Endothelial cell of umbilical vein (primary cell): ENCODE data around the gene GRID1. TPM values are rescaled to one million over a fixed set of nuclear protein-coding genes. Genes with fewer than 3 reads are reported as not detected.
A peak's percentile ranks its signal among the peaks of the same experiment; 100 is the strongest.

Experiments used
- BruUV-seq: library from RNA; stranded (reverse); fragments of 400-500 nt; replicated peaks from 2 replicates; lab custom pipeline; 2021; lab: Mats Ljungman, UMichigan
- CTCF ChIA-PET: fragments of 300-600, 350-600 bp; sonication (Branson Sonifier 250); formaldehyde crosslinking; loops from one replicate; lab custom pipeline; 2021; ENCODE audit warnings: antibody characterized with exemption, inconsistent platforms; lab: Charles Lee
- POLR2A ChIA-PET: fragments of 300-600, 350-600 bp; sonication (Branson Sonifier 250); formaldehyde crosslinking; loops from one replicate; lab custom pipeline; 2021; ENCODE audit warnings: antibody characterized with exemption, inconsistent platforms; lab: Charles Lee
- DNase-seq: peaks from one replicate; pipeline ENCODE4 v3.0.0-alpha.2; 2011; ENCODE audit warnings: low read depth, low spot score
- FAIRE-seq: peaks from 2 replicates; lab custom pipeline; 2011; peaks lifted over from hg19 to GRCh38; lab: Jason Lieb, UNC
- H2AFZ ChIP-seq: 2 replicates; pipeline ENCODE4 v1.6.0; 2012; ENCODE audit warnings: low read depth, low read length, control low read depth, inconsistent platforms
- H3K27ac ChIP-seq: 2 replicates; pipeline ENCODE4 v1.5.1; 2011; ENCODE audit warnings: low read depth, mild to moderate bottlenecking, control low read depth, low read length, moderate library complexity; ENCODE audit not compliant: insufficient read depth
- H3K27me3 ChIP-seq, 2 experiments: 2 replicates each; pipeline versions ENCODE4 v1.6.0 to v1.6.1; 2011; ENCODE audit warnings: low read length in 2 of 2, mixed read lengths in 1 of 2; ENCODE audit not compliant: control insufficient read depth in 2 of 2, insufficient read depth in 2 of 2
- H3K36me3 ChIP-seq, 2 experiments: 2 replicates in 1 of 2; 3 replicates in 1 of 2; pipeline ENCODE4 v1.5.1; 2011; ENCODE audit warnings: low read length in 2 of 2, mild to moderate bottlenecking in 1 of 2, moderate library complexity in 1 of 2; ENCODE audit not compliant: control insufficient read depth in 2 of 2, insufficient read depth in 2 of 2; ENCODE audit errors: extremely low read depth in 1 of 2
- H3K4me1 ChIP-seq: 3 replicates; pipeline ENCODE4 v1.5.1; 2011; ENCODE audit warnings: mild to moderate bottlenecking, low read length; ENCODE audit not compliant: control insufficient read depth, insufficient read depth; ENCODE audit errors: extremely low read depth
- H3K4me2 ChIP-seq: 2 replicates; pipeline ENCODE4 v1.6.1; 2011; ENCODE audit warnings: low read length, control low read depth, mixed read lengths; ENCODE audit not compliant: insufficient read depth
- H3K4me3 ChIP-seq, 3 experiments: fragments of 200-600 bp in 1 of 3; sonication (generic), shearing (Covaris generic) in 1 of 3; replicated peaks in 1 of 3; 2 replicates each; pipeline ENCODE4 v1.5.1; 2011 to 2016; ENCODE audit warnings: control low read depth in 3 of 3, low read length in 3 of 3, mild to moderate bottlenecking in 2 of 3, inconsistent platforms in 1 of 3, low read depth in 1 of 3, moderate library complexity in 1 of 3; ENCODE audit not compliant: insufficient read depth in 1 of 3
- H3K79me2 ChIP-seq: 2 replicates; pipeline ENCODE4 v1.6.0; 2012; ENCODE audit warnings: low read length, inconsistent platforms; ENCODE audit not compliant: control insufficient read depth, insufficient read depth
- H3K9ac ChIP-seq: replicated peaks from 2 replicates; pipeline ENCODE3; 2011; ENCODE audit warnings: low read length, control low read depth; ENCODE audit not compliant: insufficient read depth; ENCODE audit errors: extremely low read depth
- H3K9me1 ChIP-seq: replicated peaks from 3 replicates; pipeline ENCODE4 v1.6.0; 2011; ENCODE audit warnings: mild to moderate bottlenecking, low read length; ENCODE audit not compliant: control insufficient read depth, insufficient read depth; ENCODE audit errors: extremely low read depth
- H3K9me3 ChIP-seq: replicated peaks from 2 replicates; pipeline ENCODE4 v1.5.1; 2012; ENCODE audit warnings: low read length, inconsistent platforms; ENCODE audit not compliant: control insufficient read depth, insufficient read depth
- H4K20me1 ChIP-seq: replicated peaks from 2 replicates; pipeline ENCODE3; 2011; ENCODE audit warnings: mild to moderate bottlenecking, low read length; ENCODE audit not compliant: control insufficient read depth, insufficient read depth; ENCODE audit errors: extremely low read depth
- CTCF ChIP-seq, 2 donors: IDR thresholded peaks; 1 replicate in 1 of 2; 2 replicates in 1 of 2; pipeline ENCODE4 v1.5.1; 2011; ENCODE audit warnings: low read length in 2 of 2, mild to moderate bottlenecking in 2 of 2, moderate library complexity in 2 of 2, control low read depth in 1 of 2, inconsistent platforms in 1 of 2, low read depth in 1 of 2; ENCODE audit not compliant: insufficient read depth in 1 of 2; ENCODE audit errors: extremely low read depth in 1 of 2
- EZH2 ChIP-seq: IDR thresholded peaks from 2 replicates; pipeline ENCODE4 v1.6.1; 2012; ENCODE audit warnings: borderline replicate concordance, low read depth, mild to moderate bottlenecking, moderate library complexity, low read length, inconsistent platforms; ENCODE audit not compliant: severe bottlenecking
- FOS ChIP-seq: IDR thresholded peaks from 2 replicates; pipeline ENCODE4 v1.6.1; 2011; ENCODE audit warnings: mild to moderate bottlenecking, low read length, moderate library complexity, borderline replicate concordance; ENCODE audit not compliant: insufficient read depth
- GATA2 ChIP-seq: IDR thresholded peaks from 2 replicates; pipeline ENCODE4 v1.7.0; 2011; ENCODE audit warnings: low read depth, mild to moderate bottlenecking, moderate library complexity, mixed read lengths, low read length; ENCODE audit not compliant: insufficient read length, insufficient read depth
- JUN ChIP-seq: IDR thresholded peaks from 2 replicates; pipeline ENCODE4 v1.6.1; 2011; ENCODE audit warnings: borderline replicate concordance, low read depth; ENCODE audit not compliant: insufficient read length, insufficient read depth
- MAX ChIP-seq: IDR thresholded peaks from 2 replicates; pipeline ENCODE4 v1.6.1; 2011; ENCODE audit not compliant: insufficient read depth, insufficient read length
- MYC ChIP-seq: IDR thresholded peaks from one replicate; pipeline ENCODE4 v1.6.1; 2011; ENCODE audit warnings: mild to moderate bottlenecking, low read depth, low read length
- POLR2A ChIP-seq: IDR thresholded peaks from 2 replicates; pipeline ENCODE4 v1.6.1; 2012; ENCODE audit warnings: low read depth, mild to moderate bottlenecking, control low read depth, low read length
- POLR2AphosphoS5 ChIP-seq: IDR thresholded peaks from 2 replicates; pipeline ENCODE4 v1.6.1; 2012; ENCODE audit warnings: low read depth, mild to moderate bottlenecking, control low read depth, low read length, moderate library complexity; ENCODE audit not compliant: insufficient read depth
- dilution Hi-C: fragments of 300-500 bp; cut with MboI; formaldehyde crosslinking; loops from one replicate; pipeline ENCODE4 v1.15.0; 2019; ENCODE audit warnings: low sequenced_read_pairs; ENCODE audit not compliant: extremely low pct_ligation_motif_present
- intact Hi-C: fragments of 100-400 bp; cut with micrococcal nuclease; formaldehyde crosslinking; loops from one replicate; pipeline ENCODE4 v1.10.0; 2022
- polyA plus RNA-seq, 4 experiments: library from polyadenylated mRNA; depleted of rRNA in 3 of 4; stranded (reverse) in 3 of 4; unstranded in 1 of 4; fragments of >200 nt; gene quantifications; 2 replicates each; pipeline versions ENCODE4 v1.2.1 to v1.2.3, GENCODE V29; 2011 to 2012; ENCODE audit warnings: missing spikeins in 1 of 4
- total RNA-seq: library from RNA; stranded (reverse); gene quantifications from 2 replicates; pipeline ENCODE4 v1.2.3, GENCODE V29; 2021

The GRID1 gene
- total and polyA plus RNA-seq, 2 donors (not counting 3 experiments of a cell fraction or from before 2014, with no cell fraction given): not detected

DNA sequence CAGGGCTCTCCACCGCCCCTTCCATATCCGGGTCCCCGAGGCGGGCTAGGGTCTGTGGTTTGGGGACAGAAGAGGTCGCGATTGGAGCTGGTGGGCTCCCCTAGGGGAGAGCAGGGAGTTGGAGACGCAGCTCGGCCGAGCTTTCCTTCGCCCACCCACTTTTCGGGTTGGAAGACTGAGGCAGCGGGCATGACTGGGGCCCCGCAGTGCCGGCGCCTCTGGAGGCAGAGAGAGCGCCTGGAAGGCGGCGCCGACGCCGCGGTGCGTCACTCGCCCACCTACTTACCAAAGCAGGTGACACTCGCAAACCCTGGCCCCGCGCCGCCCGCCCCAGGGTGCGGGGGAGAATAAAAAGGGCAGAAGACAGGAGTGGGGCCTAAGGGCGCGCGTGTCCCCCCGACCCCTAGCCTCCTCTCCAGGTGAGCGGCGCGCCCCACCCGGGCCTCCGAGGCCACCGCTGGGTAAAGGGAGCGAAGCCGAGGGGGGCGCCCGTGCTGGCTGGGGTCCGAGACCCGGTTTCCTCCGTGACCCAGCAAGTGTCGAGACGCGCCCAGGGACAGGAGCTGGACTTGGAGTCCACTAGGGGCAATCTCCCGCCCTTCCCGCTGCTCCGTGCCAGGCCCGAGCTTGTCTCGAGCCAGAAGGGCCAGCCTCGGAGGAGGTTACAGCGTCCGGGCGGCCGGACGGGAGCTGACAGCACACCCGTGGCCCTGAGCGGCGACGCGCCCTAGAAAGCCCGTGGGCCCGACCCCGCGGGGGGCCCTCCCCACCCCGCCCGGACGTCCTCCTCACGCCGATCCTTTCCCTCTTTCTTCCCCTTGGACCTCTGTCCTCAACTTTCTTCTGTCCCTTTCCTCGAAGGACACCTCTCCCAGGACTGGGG lies 34.4 kb upstream of the GRID1 start:
- TF ChIP-seq CTCF (IDR thresholded peaks at IDR 0.05; ENCODE audit: extremely low read depth in 1 of 2, insufficient read depth in 1 of 2, low read depth in 1 of 2, low read length in 2 of 2) (peak in 1 of 2 donors; percentile 31), FOS (no peak), JUN (no peak), POLR2A (no peak), POLR2AphosphoS5 (no peak), GATA2 (no peak), MAX (no peak), MYC (no peak), EZH2 (peak; percentile 71)
- H3K4me1 ChIP-seq: peaks cover 23% of the 10 kb centered on the region
- H3K9me3 ChIP-seq: no peaks in the 10 kb centered on the region
- DNase-seq (no peak), FAIRE-seq (no peak)
- no peaks in the 10 kb centered on the region for H3K9me1 ChIP-seq
- H4K20me1 ChIP-seq: no peaks in the 10 kb centered on the region
- no TSS peak for BruUV-seq
- H3K27ac ChIP-seq: no peak overlapping the region
- H3K79me2 ChIP-seq: no peaks in the 10 kb centered on the region
- H3K27me3 ChIP-seq: peaks cover 18% of the 10 kb centered on the region in 2 experiments
- H3K36me3 ChIP-seq: no peaks in the 10 kb centered on the region
- H3K4me2 ChIP-seq: peak overlapping the region; percentile 71
- ChIA-PET CTCF (interaction anchor here (0.6 to 7.8 kb wide), 15 partner anchors 10 to 1862 kb away, joined by 3 to 213 read pairs (median 5); no protein-coding TSS in a partner anchor), POLR2A (interaction anchor here (1.1 kb wide), 1 partner anchor 185 kb away, joined by 4 read pairs; no protein-coding TSS in a partner anchor)
- peak overlapping the region; percentile 98 for H2AFZ ChIP-seq
- peak overlapping the region; percentile 14 for H3K9ac ChIP-seq
- H3K4me3 ChIP-seq: peak overlapping the region in 2 of 3 experiments; percentile 48 to 57
- intact Hi-C loops: loop anchor here (1.0 to 5.0 kb wide), 3 partner anchors 120 to 496 kb away; partner anchors contain the start of gene WAPL
- dilution Hi-C loops: no loop called here
